NCI-H2107 treated with DMSO at 0.1 percent for 48 hours (cell line): ENCODE measurements around the gene CHN2.

Experiments
- DNase-seq: peaks from one replicate; lab custom pipeline; 2025; ENCODE audit not compliant: unreplicated experiment; lab: John Stamatoyannopoulos, UW

The CHN2 gene

GRCh38 chr7:29421010-29421956 is 226.7 kb downstream of the CHN2 start:
- DNase-seq = no peak

GRCh38 chr7:29422829-29423228 is 228.3 kb downstream of the CHN2 start:
- no peak for DNase-seq

- no peak for DNase-seq
These were observed 229.9 kb downstream of the CHN2 start for GRCh38 chr7:29424295-29424983.

DNA sequence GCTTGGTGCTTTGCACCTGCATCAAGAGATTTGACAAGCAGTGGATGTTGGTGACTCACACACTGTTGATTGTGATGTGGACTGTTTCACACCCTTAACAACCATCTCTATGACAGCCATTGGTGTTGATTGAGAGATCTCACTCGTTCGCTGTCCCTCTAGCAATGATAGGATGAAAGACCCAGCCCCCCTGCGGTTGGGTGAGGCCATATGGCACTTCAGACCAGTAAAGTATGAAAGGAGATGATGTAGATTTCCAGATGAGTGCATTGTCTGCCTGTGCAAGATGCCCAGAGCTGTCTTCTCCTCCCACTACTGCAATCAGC is 230.4 kb downstream of the CHN2 start:
- no peak for DNase-seq

GRCh38 chr7:29426587-29426986 is 232.0 kb downstream of the CHN2 start:
- no peak for DNase-seq

GRCh38 chr7:29429401-29429800 is 234.8 kb downstream of the CHN2 start:
- no peak for DNase-seq

- no peak for DNase-seq
These were observed 235.8 kb downstream of the CHN2 start for GRCh38 chr7:29430279-29430949.

- DNase-seq = no peak
These were observed 237.1 kb downstream of the CHN2 start for GRCh38 chr7:29431686-29432085.

- no peak for DNase-seq
These were observed 238.1 kb downstream of the CHN2 start for GRCh38 chr7:29432721-29433120.

GRCh38 chr7:29434380-29434768 is 239.8 kb downstream of the CHN2 start:
- DNase-seq = no peak

- DNase-seq = no peak
These were observed 240.6 kb downstream of the CHN2 start for GRCh38 chr7:29435167-29435566.

DNA sequence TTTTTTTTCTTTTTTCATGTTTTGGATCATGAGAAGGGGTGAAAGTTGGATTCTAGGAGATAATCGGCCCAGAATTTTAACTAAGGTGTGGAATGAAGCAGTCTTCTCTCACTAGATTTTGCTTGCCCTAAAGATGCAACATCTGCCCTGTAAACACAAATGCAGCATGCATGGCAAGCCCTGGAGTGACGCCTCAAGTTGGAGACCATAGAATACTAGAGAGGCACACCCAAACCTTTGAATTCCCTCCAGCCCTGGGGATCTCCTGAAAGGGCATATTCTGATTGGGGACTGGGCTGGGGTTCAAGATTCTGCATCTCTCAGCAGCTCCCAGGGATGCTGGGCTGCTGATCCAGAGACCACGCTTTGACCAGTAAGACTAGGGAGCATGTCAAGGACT is 241.3 kb downstream of the CHN2 start:
- DNase-seq = no peak

DNA sequence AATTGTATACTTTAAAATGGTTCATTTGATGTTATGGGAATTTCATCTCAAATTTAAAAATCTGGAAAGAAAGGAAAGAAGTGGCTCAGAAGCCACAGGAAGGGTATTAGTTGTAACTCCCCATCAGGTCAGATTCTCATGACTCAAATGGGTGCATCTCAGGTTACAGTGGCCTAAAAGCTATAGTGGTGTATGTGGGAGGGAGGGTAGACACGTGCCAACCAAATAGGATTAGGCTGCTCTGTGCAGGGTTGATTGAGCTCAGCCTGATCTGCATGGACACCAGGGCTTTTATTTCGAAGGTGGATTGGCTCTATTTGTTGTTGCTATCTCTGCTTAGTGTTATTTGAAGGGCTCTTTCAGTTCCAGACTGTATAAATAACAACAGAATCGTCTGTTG is 247.6 kb downstream of the CHN2 start:
- DNase-seq = peak; percentile 98

DNA sequence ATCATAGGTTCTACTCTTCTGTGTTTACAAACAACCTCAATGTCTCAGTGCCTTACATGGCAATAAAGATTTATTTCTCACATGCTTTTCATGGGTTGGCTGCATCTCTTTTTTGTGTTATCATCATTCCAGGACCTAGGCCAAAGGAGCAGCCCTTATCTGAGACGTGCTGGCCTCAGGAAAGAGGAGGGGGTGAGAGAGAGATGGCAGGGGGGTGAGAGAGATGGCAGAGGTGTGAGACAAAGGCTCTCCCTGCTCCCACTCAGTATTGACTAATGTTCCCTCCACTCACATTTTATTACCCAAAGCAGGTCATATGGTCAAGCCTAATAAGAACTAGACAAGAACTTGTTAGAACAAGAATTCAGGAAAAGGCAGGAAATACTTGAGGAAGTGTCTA is 249.0 kb downstream of the CHN2 start:
- no peak for DNase-seq

- DNase-seq = no peak
These were observed 249.7 kb downstream of the CHN2 start for GRCh38 chr7:29444267-29444666.

DNA sequence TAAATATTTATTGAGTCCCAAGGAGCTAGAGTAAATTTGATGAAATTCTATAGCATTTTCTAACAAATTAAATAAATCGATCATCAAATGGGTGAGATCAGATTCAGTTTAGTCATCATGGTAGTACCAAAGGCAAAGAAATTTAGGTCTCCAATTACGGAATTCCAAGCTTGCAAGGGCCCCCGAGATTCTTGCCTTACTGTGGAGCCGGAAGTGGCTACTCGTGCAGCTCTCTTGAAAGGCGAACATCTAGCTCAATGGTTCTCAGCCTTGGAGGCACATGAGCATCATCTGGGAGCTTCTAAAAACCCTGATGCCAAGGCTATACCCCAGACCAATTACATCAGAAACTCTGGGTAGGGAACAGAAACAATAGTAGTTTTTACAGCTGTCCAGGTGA is 251.2 kb downstream of the CHN2 start:
- DNase-seq = no peak

- no peak for DNase-seq
These were observed 253.3 kb downstream of the CHN2 start for GRCh38 chr7:29447828-29448227.

DNA sequence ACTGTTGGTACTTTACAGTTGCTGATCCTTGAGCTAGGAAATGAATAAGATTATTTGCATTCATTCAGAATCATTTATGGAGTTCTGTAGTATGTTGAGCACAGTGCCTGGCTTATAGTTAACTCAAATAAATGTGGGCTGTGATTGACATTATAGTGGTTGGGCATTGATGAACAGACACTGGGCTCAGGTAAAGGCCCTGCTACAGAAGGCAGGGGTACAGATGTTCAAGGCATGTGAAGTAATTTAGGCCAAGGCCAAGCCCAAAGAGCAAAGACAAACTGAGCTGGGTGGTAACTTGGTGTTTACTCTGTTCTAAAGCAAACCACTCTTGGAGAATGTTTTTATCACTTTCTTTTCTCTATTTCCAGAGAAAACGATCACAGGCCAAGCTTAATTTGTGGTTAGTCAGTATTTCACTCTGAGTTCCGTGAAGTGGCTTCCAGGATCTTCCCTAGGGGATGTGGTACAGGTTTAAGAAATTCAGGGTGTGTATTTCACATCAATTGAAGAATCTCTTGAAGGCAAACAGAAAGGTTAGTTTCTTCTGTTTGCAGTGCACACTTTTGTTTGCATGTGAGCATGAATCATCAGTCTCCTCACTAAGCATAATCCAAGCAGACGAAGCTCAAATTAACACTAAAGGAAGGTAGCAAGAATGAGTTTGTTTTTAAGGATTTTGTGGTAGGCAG is 255.1 kb downstream of the CHN2 start:
- DNase-seq = peak; percentile 54

DNA sequence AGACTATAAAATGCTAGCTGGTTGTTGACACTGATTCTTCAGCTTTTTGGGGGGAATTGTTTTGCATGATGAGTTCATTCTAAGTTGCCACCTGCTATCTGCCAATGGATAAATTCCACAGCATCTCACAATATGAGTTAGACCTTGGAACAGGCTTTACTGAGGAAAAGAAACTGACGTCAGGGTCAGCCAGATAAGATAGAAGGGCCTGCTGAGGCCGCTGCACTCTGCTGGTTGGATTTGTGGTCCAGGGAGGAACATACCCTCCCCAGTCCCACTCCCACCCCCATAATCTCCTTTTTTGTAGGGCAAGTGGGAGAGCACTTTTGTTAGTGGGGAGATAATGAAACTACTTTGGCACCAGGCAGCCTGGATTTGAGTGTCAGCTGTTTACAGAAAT is 258.4 kb downstream of the CHN2 start:
- DNase-seq = no peak

- no peak for DNase-seq
These were observed 259.9 kb downstream of the CHN2 start for GRCh38 chr7:29454464-29454863.

- DNase-seq = no peak
These were observed 260.4 kb downstream of the CHN2 start for GRCh38 chr7:29454899-29455451.
